Ascending aorta (tissue), 2 donors: Measurements from ENCODE around the gene FXYD6. TPM values are rescaled to one million over a fixed set of nuclear protein-coding genes. Genes with fewer than 3 reads are reported as not detected.
A peak's percentile ranks its signal among the peaks of the same experiment; 100 is the strongest.

ENCODE experiments used
- DNase-seq, 2 donors: peaks; one replicate each; pipeline ENCODE4 v3.0.0-alpha.2; 2019; ENCODE audit warnings: low spot score in 2 of 2
- H3K27ac ChIP-seq, 2 donors: fragments of 200-600 bp; sonication (generic); one replicate each; pipeline ENCODE4 v1.5.1; 2016 to 2017; ENCODE audit warnings: mild to moderate bottlenecking in 1 of 2
- H3K27me3 ChIP-seq: fragments of 200-600 bp; sonication (generic); one replicate; pipeline ENCODE4 v1.5.1; 2017
- H3K36me3 ChIP-seq, 2 donors: fragments of 200-600 bp; sonication (generic); one replicate each; pipeline ENCODE4 v1.5.1; 2016
- H3K4me1 ChIP-seq, 2 donors: fragments of 200-600 bp; sonication (generic); one replicate each; pipeline ENCODE4 v1.5.1; 2016 to 2017; ENCODE audit warnings: mild to moderate bottlenecking in 1 of 2
- H3K4me3 ChIP-seq, 2 donors: fragments of 200-600 bp; sonication (generic); one replicate each; pipeline ENCODE4 v1.5.1; 2016 to 2017; ENCODE audit warnings: mild to moderate bottlenecking in 1 of 2
- H3K9me3 ChIP-seq, 2 donors: fragments of 200-600 bp; sonication (generic); one replicate each; pipeline ENCODE4 v1.5.1; 2016
- CTCF ChIP-seq, 3 experiments: fragments of 200-600 bp in 2 of 3; fragments of 450-650 bp in 1 of 3; sonication (generic) in 2 of 3; IDR thresholded peaks; one replicate each; pipeline ENCODE4 v1.5.1; 2016 to 2019; ENCODE audit warnings: antibody characterized with exemption in 3 of 3, mild to moderate bottlenecking in 1 of 3, moderate library complexity in 1 of 3
- intact Hi-C: fragments of 100-400 bp; cut with DNase I; formaldehyde crosslinking; loops from one replicate; pipeline ENCODE4 v1.15.1; 2023
- total RNA-seq: library from RNA; depleted of rRNA; stranded (reverse); fragments of >200 nt; gene quantifications from one replicate; pipeline ENCODE4 v1.1.0, GENCODE V29; 2016

Gene FXYD6
- total RNA-seq, 1 donor from 2014 or later = 16.4 TPM

- Histone ChIP-seq H3K36me3 (no peaks in the 10 kb centered on the region), H3K9me3 (no peaks in the 10 kb centered on the region), H3K4me3 (no peak overlapping the region), H3K27me3 (no peaks in the 10 kb centered on the region), H3K27ac (no peak overlapping the region), H3K4me1 (no peaks in the 10 kb centered on the region)
- intact Hi-C loops = no loop called here
- TF ChIP-seq CTCF (IDR thresholded peaks at IDR 0.05) = peak in 2 of 3 experiments; percentile 15 to 28
- peak in 1 of 2 donors; percentile 77 for DNase-seq
Observed at GRCh38 chr11:117809236-117810055, 67.0 kb downstream of the FXYD6 start.

DNA sequence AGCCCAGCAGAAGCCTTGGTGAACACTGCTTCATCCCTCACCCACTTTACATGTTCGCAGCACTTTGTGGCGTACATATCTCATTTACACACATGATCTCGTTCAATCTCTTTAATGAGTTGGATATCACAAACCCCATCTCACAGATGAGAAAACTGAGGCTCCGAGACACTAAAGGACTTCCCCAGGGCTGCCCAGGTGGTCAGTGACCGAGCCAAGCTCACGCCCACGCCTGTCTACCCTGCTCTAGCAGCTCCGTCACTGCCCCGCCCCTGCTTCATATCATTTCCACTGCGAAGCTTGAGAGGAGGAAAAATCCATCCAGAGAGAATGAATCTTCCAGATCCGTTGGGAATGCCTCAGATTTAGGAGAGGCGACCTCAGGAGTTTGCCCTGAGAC lies 67.7 kb downstream of the FXYD6 start:
- DNase-seq = no peak
- no peak for TF ChIP-seq CTCF (IDR thresholded peaks at IDR 0.05)
- H3K4me3 ChIP-seq = no peak overlapping the region
- no peaks in the 10 kb centered on the region for H3K9me3 ChIP-seq
- H3K27me3 ChIP-seq = no peaks in the 10 kb centered on the region
- no peaks in the 10 kb centered on the region for H3K36me3 ChIP-seq
- intact Hi-C loops = no loop called here
- H3K27ac ChIP-seq = no peak overlapping the region
- no peaks in the 10 kb centered on the region for H3K4me1 ChIP-seq

GRCh38 chr11:117807482-117808327 lies 68.8 kb downstream of the FXYD6 start:
- H3K27ac ChIP-seq = no peak overlapping the region
- intact Hi-C loops = no loop called here
- H3K27me3 ChIP-seq = no peaks in the 10 kb centered on the region
- peak in 1 of 2 donors; percentile 86 for DNase-seq
- no peaks in the 10 kb centered on the region for H3K4me1 ChIP-seq
- H3K9me3 ChIP-seq = no peaks in the 10 kb centered on the region
- no peak overlapping the region for H3K4me3 ChIP-seq
- peak; percentile 75 to 88 (median 80) for TF ChIP-seq CTCF (IDR thresholded peaks at IDR 0.05)
- no peaks in the 10 kb centered on the region for H3K36me3 ChIP-seq

GRCh38 chr11:117806846-117807245 lies 69.6 kb downstream of the FXYD6 start:
- H3K9me3 ChIP-seq = no peaks in the 10 kb centered on the region
- no peaks in the 10 kb centered on the region for H3K4me1 ChIP-seq
- TF ChIP-seq CTCF (IDR thresholded peaks at IDR 0.05) = no peak
- intact Hi-C loops = no loop called here
- H3K27ac ChIP-seq = no peak overlapping the region
- no peaks in the 10 kb centered on the region for H3K36me3 ChIP-seq
- H3K4me3 ChIP-seq = no peak overlapping the region
- no peak for DNase-seq
- H3K27me3 ChIP-seq = no peaks in the 10 kb centered on the region

- DNase-seq = no peak
- no peaks in the 10 kb centered on the region for H3K36me3 ChIP-seq
- no peaks in the 10 kb centered on the region for H3K27me3 ChIP-seq
- no peak for TF ChIP-seq CTCF (IDR thresholded peaks at IDR 0.05)
- H3K9me3 ChIP-seq = no peaks in the 10 kb centered on the region
- intact Hi-C loops = no loop called here
- no peak overlapping the region for H3K4me3 ChIP-seq
- H3K4me1 ChIP-seq = no peaks in the 10 kb centered on the region
- no peak overlapping the region for H3K27ac ChIP-seq
Observed at GRCh38 chr11:117805045-117805444, 71.4 kb downstream of the FXYD6 start.
